Erythroblast (primary cell): ENCODE data around the gene BARD1.

ENCODE experiments used
- GATA1 ChIP-seq: IDR thresholded peaks from 2 replicates; pipeline ENCODE4 v1.6.1; 2011; ENCODE audit warnings: low read depth, mild to moderate bottlenecking, control low read depth, low read length, moderate library complexity
- POLR2A ChIP-seq: IDR thresholded peaks from 2 replicates; pipeline ENCODE4 v1.6.1; 2011; ENCODE audit warnings: mild to moderate bottlenecking, low read length

DNA sequence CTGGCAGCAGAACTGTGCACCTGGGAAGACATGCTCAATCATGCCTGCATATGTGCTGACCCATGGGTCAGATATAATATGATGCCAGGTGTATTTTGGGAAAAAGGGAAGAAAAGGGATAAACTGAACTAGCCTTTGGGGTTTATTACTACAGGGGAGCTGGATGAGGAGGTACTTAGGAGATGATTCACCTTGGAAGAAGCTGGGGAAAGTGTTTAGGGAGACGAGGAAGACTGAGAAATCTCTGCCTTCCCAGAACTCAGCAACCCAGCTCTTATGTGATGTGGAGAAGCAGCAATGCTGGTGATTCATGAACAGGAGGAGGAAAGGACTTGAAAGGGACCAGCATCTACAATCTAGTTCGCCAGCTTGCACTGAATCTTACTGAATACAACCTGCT, 110.2 kb downstream of the BARD1 start:
- TF ChIP-seq POLR2A (no peak), GATA1 (no peak)
